Gastrocnemius medialis (tissue), 4 donors: ENCODE results near the gene SSBP2.

Experiments used
- CTCF ChIP-seq, 5 experiments: fragments of 450-650 bp in 3 of 5; fragments of 200-600 bp in 2 of 5; sonication (generic) in 2 of 5; IDR thresholded peaks in 4 of 5; conservative IDR thresholded peaks in 1 of 5; 1 replicate in 4 of 5; 2 replicates in 1 of 5; pipeline ENCODE4 v1.5.1; 2016 to 2019; ENCODE audit warnings: antibody characterized with exemption in 5 of 5, mild to moderate bottlenecking in 3 of 5, moderate library complexity in 3 of 5
- POLR2A ChIP-seq, 2 donors: fragments of 450-650 bp; IDR thresholded peaks; one replicate each; pipeline ENCODE4 v1.6.1; 2017; ENCODE audit warnings: antibody characterized with exemption in 2 of 2, mild to moderate bottlenecking in 2 of 2, moderate library complexity in 2 of 2

DNA sequence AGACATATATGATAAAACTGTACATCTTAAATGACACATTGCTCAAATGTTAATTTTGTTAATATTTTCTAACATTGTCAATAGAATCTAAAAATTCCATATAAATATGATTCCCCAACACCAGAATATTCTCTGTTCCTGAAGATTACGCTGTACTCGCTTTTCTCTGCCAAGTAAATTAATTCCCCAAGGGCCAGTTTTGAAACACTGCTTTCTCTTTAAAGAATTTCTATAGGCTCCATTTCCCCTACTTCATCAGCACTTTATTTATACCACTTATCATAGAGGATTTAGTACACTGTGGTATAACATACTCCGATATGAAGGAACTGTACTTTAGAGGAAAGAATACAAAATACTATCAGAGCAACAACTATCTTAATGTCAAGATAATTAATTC is 255.6 kb downstream of the SSBP2 start:
- TF ChIP-seq CTCF (IDR thresholded peaks at IDR 0.05 in 4 of 5, conservative IDR thresholded peaks at IDR 0.05 in 1 of 5) (no peak), POLR2A (IDR thresholded peaks at IDR 0.05) (no peak)
